Measurements from ENCODE around the gene NOLC1.

GRCh38 chr10:102117391-102118159 is 34.6 kb upstream of the NOLC1 start:
- TF ChIP-seq POLR2AphosphoS5 (IDR thresholded peaks at IDR 0.05) (peak; percentile 21 to 72 (median 64)), CTCF (IDR thresholded peaks at IDR 0.05) (no peak)

Data from sigmoid colon (tissue), 4 donors.